A549 (cell line): Measurements from ENCODE around the gene NUP62. TPM values are rescaled to one million over a fixed set of nuclear protein-coding genes. Genes with fewer than 3 reads are reported as not detected.
"Not testable (repeated sequence)": the region's sequence is repeated elsewhere in the genome, so short reads cannot be mapped to it uniquely, and the experiment has no call there.

Experiments used
- ATAC-seq, 2 experiments: fragments of 200-7000 bp in 1 of 2; fragments of >200 bp in 1 of 2; cut with Nextera tagmentation in 1 of 2; cut with Tn5 transposase in 1 of 2; 3 replicates each; pipeline versions ENCODE4 v1.8.0 to v1.9.1; 2018 to 2020; ENCODE audit warnings: mild to moderate bottlenecking in 1 of 2, moderate library complexity in 1 of 2
- CTCF ChIA-PET: fragments of 300-600 bp; sonication (Branson Sonifier 250); formaldehyde crosslinking; extraction: SDS; loops from one replicate; lab custom pipeline; 2021; ENCODE audit warnings: antibody characterized with exemption, inconsistent platforms; lab: Yijun Ruan, JAX
- POLR2A ChIA-PET: fragments of 350-600 bp; formaldehyde crosslinking; extraction: SDS; loops from one replicate; lab custom pipeline; 2021; ENCODE audit warnings: antibody characterized with exemption, inconsistent platforms; lab: Yijun Ruan, JAX
- DNase-seq, 2 experiments: peaks; one replicate each; pipeline versions ENCODE4 v3.0.0 to v3.0.0-alpha.2; 2011 to 2016; ENCODE audit warnings: low read depth in 1 of 2, low spot score in 1 of 2
- FAIRE-seq: peaks from 2 replicates; lab custom pipeline; 2011; peaks lifted over from hg19 to GRCh38; lab: Jason Lieb, UNC
- H3K27ac ChIP-seq, 2 experiments: fragments of >200 bp; sonication (Bioruptor Twin); formaldehyde crosslinking; 3 replicates each; pipeline ENCODE4 v1.5.1; 2016 to 2017
- H3K4me1 ChIP-seq: fragments of >200 bp; sonication (Bioruptor Twin); formaldehyde crosslinking; 3 replicates; pipeline ENCODE4 v1.6.1; 2016
- H3K4me2 ChIP-seq: fragments of >200 bp; sonication (Bioruptor Twin); formaldehyde crosslinking; 3 replicates; pipeline ENCODE4 v1.6.1; 2016
- H3K4me3 ChIP-seq: fragments of >200 bp; sonication (Bioruptor Twin); formaldehyde crosslinking; 3 replicates; pipeline ENCODE4 v1.5.1; 2016
- H3K9me3 ChIP-seq: fragments of >200 bp; sonication (Bioruptor Twin); formaldehyde crosslinking; 3 replicates; pipeline ENCODE4 v1.6.1; 2016
- CBX2 ChIP-seq: fragments of 200-600 bp; sonication (generic); IDR thresholded peaks from 2 replicates; pipeline ENCODE4 v1.6.1; 2016; ENCODE audit warnings: low read depth, mild to moderate bottlenecking, borderline replicate concordance
- FOXS1 ChIP-seq: fragments of 250-450 bp; sonication (Bioruptor Pico); IDR thresholded peaks from 2 replicates; pipeline ENCODE4 v1.5.0; 2020; ENCODE audit warnings: mild to moderate bottlenecking, moderate library complexity
- KDM1A ChIP-seq: fragments of 200-600 bp; sonication (generic); IDR thresholded peaks from 2 replicates; pipeline ENCODE4 v1.6.1; 2016; ENCODE audit warnings: low read depth, mild to moderate bottlenecking
- MYC ChIP-seq: IDR thresholded peaks from 2 replicates; pipeline ENCODE4 v1.6.1; 2012; ENCODE audit warnings: mild to moderate bottlenecking, inconsistent platforms, low read length, improper control_type of control experiment, borderline replicate concordance
- NPAS2 ChIP-seq: fragments of 250-450 bp; sonication (Bioruptor Pico); IDR thresholded peaks from 2 replicates; pipeline ENCODE4 v1.8.0; 2022; ENCODE audit warnings: mild to moderate bottlenecking, moderate library complexity, borderline replicate concordance
- PBX3 ChIP-seq: IDR thresholded peaks from 2 replicates; pipeline ENCODE4 v1.6.1; 2012
- POLR2A ChIP-seq: IDR thresholded peaks from 2 replicates; pipeline ENCODE4 v1.6.1; 2012; ENCODE audit warnings: mild to moderate bottlenecking, low read length
- RFX5 ChIP-seq: fragments of 450-650 bp; IDR thresholded peaks from 2 replicates; pipeline ENCODE4 v1.7.1; 2014; ENCODE audit warnings: antibody characterized with exemption, mild to moderate bottlenecking, moderate library complexity
- ZNF302 ChIP-seq: fragments of 250-450 bp; sonication (Bioruptor Pico); IDR thresholded peaks from 2 replicates; pipeline ENCODE4 v1.9.0; 2021; ENCODE audit warnings: inconsistent platforms, mild to moderate bottlenecking, moderate library complexity
- WGBS: methylation state at CpG from one replicate; pipeline ENCODE4 v1.1.6; 2017; ENCODE audit errors: missing lambda C conversion rate; 5-methylcytosine and 5-hydroxymethylcytosine counted together
- polyA plus RNA-seq, 4 experiments: library from polyadenylated mRNA; depleted of rRNA in 3 of 4; stranded (reverse); fragments of >200 nt; fragmentation: RNase III in 1 of 4; extraction: RNeasy Plus Mini Kit Qiagen cat#74134 plus additional on column Dnase treatment in 1 of 4; gene quantifications; 2 replicates in 3 of 4; 3 replicates in 1 of 4; pipeline ENCODE4 v1.2.3, GENCODE V29; 2011 to 2017
- TF ChIP-seq, protein P1 (sequence below): fragments of 250-450 bp; sonication (Bioruptor Pico); IDR thresholded peaks from 2 replicates; pipeline ENCODE4 v1.5.0; 2021; ENCODE audit warnings: mild to moderate bottlenecking, moderate library complexity, borderline replicate concordance

The NUP62 gene
- polyA plus RNA-seq, 2 of the 4 experiments (the other 2 are of a cell fraction) = 21.4 to 83.9 TPM

- ATAC-seq (no peak), FAIRE-seq (no peak), DNase-seq (no peak)
- 33% methylated on average over 5 of the region's 5 CpGs for WGBS
- POLR2A ChIA-PET = no interaction called here
- Histone ChIP-seq H3K27ac (no peak overlapping the region), H3K4me1 (no peaks in the 10 kb centered on the region), H3K4me3 (no peak overlapping the region), H3K9me3 (no peaks in the 10 kb centered on the region), H3K4me2 (no peak overlapping the region)
- TF ChIP-seq FOXS1 (no peak), POLR2A (no peak), NPAS2 (CRISPR knock-in tag) (no peak), MYC (no peak)
- TF ChIP-seq, protein P1, sequence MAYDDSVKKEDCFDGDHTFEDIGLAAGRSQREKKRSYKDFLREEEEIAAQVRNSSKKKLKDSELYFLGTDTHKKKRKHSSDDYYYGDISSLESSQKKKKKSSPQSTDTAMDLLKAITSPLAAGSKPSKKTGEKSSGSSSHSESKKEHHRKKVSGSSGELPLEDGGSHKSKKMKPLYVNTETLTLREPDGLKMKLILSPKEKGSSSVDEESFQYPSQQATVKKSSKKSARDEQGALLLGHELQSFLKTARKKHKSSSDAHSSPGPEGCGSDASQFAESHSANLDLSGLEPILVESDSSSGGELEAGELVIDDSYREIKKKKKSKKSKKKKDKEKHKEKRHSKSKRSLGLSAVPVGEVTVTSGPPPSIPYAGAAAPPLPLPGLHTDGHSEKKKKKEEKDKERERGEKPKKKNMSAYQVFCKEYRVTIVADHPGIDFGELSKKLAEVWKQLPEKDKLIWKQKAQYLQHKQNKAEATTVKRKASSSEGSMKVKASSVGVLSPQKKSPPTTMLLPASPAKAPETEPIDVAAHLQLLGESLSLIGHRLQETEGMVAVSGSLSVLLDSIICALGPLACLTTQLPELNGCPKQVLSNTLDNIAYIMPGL (CRISPR knock-in tag) = no peak
- CTCF ChIA-PET = interaction anchor here (0.7 to 1.4 kb wide), 2 partner anchors 16 to 30 kb away, joined by 3 to 4 read pairs; no protein-coding TSS in a partner anchor
Measured at GRCh38 chr19:49968279-49968922, 39.1 kb upstream of the NUP62 start.

- H3K27ac ChIP-seq, H3K9me3 ChIP-seq, H3K4me2 ChIP-seq, FAIRE-seq, H3K4me1 ChIP-seq, DNase-seq, POLR2A ChIA-PET, H3K4me3 ChIP-seq: not testable (repeated sequence)
- CTCF ChIA-PET = interaction anchor here (1.2 kb wide), 1 partner anchor 22 kb away, joined by 4 read pairs; no protein-coding TSS in a partner anchor
- ATAC-seq = peak; percentile 52 to 67
- whole genome bisulfite sequencing = 59% methylated on average over 5 of the region's 10 CpGs
Measured at GRCh38 chr19:49960980-49961379, 31.7 kb upstream of the NUP62 start, which contains the start of gene SIGLEC11. Gene SIGLEC11 (minus strand): TSS chr19:49961172. CDS start chr19:49961081, 91 bp downstream.

DNA sequence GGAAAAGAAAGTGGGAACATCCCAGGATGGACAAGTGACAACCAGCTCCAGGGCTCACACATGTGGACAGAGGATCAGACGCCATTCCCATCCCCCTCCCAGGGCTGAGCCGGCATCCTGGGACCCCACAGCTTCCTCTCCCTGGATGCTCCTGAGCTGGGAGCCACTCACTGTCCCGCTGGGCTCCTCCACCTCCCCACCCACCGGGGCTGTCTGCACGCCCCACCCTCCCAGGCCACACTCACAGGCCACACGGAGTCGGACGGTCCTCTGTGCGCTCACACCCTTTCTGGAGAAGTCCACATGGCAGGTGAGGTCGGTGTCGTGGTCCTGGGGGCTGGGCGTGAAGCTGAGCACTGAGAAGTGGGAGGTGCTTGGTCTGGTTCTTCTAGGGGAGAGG lies 30.6 kb upstream of the NUP62 start:
- H3K27ac ChIP-seq, H3K4me3 ChIP-seq, H3K9me3 ChIP-seq, H3K4me2 ChIP-seq, CTCF ChIA-PET, POLR2A ChIA-PET, DNase-seq, H3K4me1 ChIP-seq, FAIRE-seq: not testable (repeated sequence)
- no CpG with 5 or more reads among the region's 12 CpGs for WGBS
- peak; percentile 22 to 25; a peak in 3 of 6 replicates for ATAC-seq

- DNase-seq, H3K27ac ChIP-seq, FAIRE-seq, H3K9me3 ChIP-seq, POLR2A ChIA-PET, H3K4me1 ChIP-seq, H3K4me3 ChIP-seq, H3K4me2 ChIP-seq: not testable (repeated sequence)
- WGBS = 28% methylated on average over 13 of the region's 13 CpGs
- CTCF ChIA-PET = interaction anchor here (3.7 kb wide), 1 partner anchor 22 kb away, joined by 24 read pairs; no protein-coding TSS in a partner anchor
- ATAC-seq = peak in 1 of 2 experiments; percentile 16; a peak in 3 of 6 replicates
Measured at GRCh38 chr19:49958596-49958995, 29.3 kb upstream of the NUP62 start.

DNA sequence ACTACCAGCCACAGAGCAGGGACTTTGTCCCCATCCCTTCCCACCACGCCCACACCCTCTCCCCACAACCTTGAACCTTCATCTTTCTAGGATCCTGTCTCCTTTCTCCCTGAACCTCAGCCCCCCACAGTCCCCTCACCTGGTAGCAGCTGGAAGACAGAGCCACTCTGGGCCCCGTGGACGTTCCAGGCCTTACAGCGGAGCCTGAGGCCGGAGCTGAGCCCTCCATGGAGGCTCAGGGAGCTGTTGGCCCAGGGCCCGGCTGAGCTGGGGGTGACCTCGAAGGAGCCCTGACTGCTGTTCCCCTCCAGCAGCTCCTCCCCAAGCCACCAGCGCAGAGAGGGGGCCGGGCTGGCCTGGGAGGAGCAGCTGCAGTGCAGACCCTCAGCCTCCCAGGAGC lies 28.8 kb upstream of the NUP62 start:
- H3K27ac ChIP-seq, FAIRE-seq, H3K4me3 ChIP-seq, H3K4me1 ChIP-seq, H3K4me2 ChIP-seq, POLR2A ChIA-PET, H3K9me3 ChIP-seq, DNase-seq: not testable (repeated sequence)
- CTCF ChIA-PET = interaction anchor here (0.6 to 3.7 kb wide), 3 partner anchors 21 to 615 kb away, joined by 4 to 24 read pairs (median 6); no protein-coding TSS in a partner anchor
- 40% methylated on average over 8 of the region's 9 CpGs for WGBS
- ATAC-seq = peak in 1 of 2 experiments; percentile 8; a peak in 2 of 6 replicates

DNA sequence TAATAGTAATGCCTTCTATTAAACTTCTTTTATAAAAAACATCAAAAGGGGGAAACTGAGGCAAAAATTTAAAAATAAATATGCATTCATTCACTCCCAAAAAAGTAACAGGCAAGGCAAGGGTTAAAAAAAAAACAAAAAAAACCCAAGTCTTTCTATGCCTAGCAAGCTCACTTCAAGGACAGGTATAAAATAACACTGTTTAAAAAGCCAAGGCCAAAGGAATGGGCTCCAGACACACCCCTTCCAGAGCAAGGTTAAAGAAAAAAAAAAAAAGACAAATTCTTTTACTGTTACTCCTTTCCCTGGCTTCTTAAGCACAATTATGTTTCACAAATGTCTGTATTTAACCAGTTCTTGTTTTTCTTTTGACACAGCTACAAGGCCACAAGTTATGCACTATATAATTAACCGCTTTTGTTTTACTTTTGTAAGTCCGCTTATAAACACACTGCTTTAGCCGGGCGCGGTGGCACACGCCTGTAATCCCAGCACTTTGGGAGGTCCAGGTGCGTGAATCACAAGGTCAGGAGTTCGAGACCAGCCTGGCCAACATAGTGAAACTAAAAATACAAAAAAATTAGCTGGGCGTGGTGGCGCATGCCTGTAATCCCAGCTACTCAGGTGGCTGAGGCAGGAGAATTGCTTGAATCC lies 28.1 kb upstream of the NUP62 start:
- CTCF ChIA-PET = interaction anchor here (0.9 to 3.7 kb wide), 5 partner anchors 20 to 29 kb away, joined by 4 to 24 read pairs (median 5); no protein-coding TSS in a partner anchor
- FAIRE-seq (no peak), DNase-seq (no peak)
- WGBS = 69% methylated on average over 10 of the region's 10 CpGs
- no peak overlapping the region for H3K4me3 ChIP-seq
- H3K4me1 ChIP-seq = no peaks in the 10 kb centered on the region
- H3K9me3 ChIP-seq = no peaks in the 10 kb centered on the region
- POLR2A ChIA-PET = no interaction called here
- H3K4me2 ChIP-seq = no peak overlapping the region
- H3K27ac ChIP-seq = no peak overlapping the region
- TF ChIP-seq KDM1A (no peak), CBX2 (no peak), ZNF302 (CRISPR knock-in tag) (no peak), RFX5 (no peak), PBX3 (no peak)
- TF ChIP-seq, all 56 proteins: peak for 0
- ATAC-seq = no peak
